ENCODE results near the gene FLT3LG. TPM values are rescaled to one million over a fixed set of nuclear protein-coding genes. Genes with fewer than 3 reads are reported as not detected.
A peak's percentile ranks its signal among the peaks of the same experiment; 100 is the strongest.

FLT3LG gene
- total RNA-seq, 1 donor from 2014 or later = 17.7 TPM

DNA sequence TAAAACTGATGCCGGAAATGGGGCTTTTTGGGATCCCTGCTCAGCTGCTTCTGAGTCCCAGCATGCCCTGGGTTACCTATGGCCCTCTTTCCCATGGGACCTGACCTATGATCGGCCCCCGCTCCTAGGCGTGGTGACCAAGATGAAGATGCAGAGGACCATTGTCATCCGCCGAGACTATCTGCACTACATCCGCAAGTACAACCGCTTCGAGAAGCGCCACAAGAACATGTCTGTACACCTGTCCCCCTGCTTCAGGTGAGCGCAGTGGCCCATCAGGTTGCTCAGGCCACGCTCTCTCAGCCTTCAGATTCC lies 23.7 kb downstream of the FLT3LG start:
- TF ChIP-seq, protein P1, sequence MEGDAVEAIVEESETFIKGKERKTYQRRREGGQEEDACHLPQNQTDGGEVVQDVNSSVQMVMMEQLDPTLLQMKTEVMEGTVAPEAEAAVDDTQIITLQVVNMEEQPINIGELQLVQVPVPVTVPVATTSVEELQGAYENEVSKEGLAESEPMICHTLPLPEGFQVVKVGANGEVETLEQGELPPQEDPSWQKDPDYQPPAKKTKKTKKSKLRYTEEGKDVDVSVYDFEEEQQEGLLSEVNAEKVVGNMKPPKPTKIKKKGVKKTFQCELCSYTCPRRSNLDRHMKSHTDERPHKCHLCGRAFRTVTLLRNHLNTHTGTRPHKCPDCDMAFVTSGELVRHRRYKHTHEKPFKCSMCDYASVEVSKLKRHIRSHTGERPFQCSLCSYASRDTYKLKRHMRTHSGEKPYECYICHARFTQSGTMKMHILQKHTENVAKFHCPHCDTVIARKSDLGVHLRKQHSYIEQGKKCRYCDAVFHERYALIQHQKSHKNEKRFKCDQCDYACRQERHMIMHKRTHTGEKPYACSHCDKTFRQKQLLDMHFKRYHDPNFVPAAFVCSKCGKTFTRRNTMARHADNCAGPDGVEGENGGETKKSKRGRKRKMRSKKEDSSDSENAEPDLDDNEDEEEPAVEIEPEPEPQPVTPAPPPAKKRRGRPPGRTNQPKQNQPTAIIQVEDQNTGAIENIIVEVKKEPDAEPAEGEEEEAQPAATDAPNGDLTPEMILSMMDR (IDR thresholded peaks at IDR 0.05) = no peak
- ATAC-seq (ENCODE audit: low read depth) (no peak), DNase-seq (no peak)
- ChIA-PET CTCF (interaction anchor here (1.0 kb wide), 1 partner anchor 24 kb away, joined by 3 read pairs; the partner anchor contains the start of gene FLT3LG), POLR2A (interaction anchor here (0.6 to 7.8 kb wide), 3 partner anchors 24 to 224 kb away, joined by 3 to 77 read pairs (median 13); partner anchors contain the start of genes ALDH16A1 and PIH1D1)
- no peaks in the 10 kb centered on the region for H3K27me3 Mint-ChIP-seq
- H3K4me3 Mint-ChIP-seq = peak overlapping the region; percentile 93
- no peaks in the 10 kb centered on the region for H3K9me3 Mint-ChIP-seq
- peak overlapping the region; percentile 97 for H3K27ac Mint-ChIP-seq
- peaks cover 55% of the 10 kb centered on the region for H3K36me3 Mint-ChIP-seq (ENCODE audit: low read depth)
- H3K4me1 Mint-ChIP-seq = peaks cover 68% of the 10 kb centered on the region
- intact Hi-C loops (cut with micrococcal nuclease) = loop anchor here (2.0 to 10.0 kb wide), 5 partner anchors 35 to 1135 kb away; partner anchors contain the start of genes FUZ, PPP1R15A, PRR12 and SYNGR4

DNA sequence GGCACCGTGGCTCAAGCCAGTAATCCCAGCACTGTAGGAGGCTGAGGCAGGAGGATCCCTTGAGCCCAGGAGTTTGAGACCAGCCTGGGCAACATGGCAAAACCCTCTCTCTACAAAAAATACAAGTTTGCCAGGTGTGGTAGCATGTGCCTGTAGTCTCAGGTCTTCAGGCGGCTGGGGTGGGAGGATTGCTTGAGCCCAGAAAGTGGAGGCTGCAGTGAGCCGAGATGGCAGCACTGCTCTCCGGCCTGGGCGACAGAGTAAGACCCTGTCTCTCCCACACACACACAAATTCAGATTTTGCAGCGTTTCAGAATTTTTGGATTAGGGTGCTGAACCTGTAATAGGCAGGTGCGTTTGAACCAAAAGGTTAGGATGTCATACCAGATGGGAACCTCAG lies 24.5 kb downstream of the FLT3LG start:
- H3K4me1 Mint-ChIP-seq = peaks cover 70% of the 10 kb centered on the region
- intact Hi-C loops (cut with micrococcal nuclease) = loop anchor here (5.0 to 10.0 kb wide), 4 partner anchors 34 to 1136 kb away; partner anchors contain the start of genes PPP1R15A, PRR12, SYNGR4 and TMEM143
- ChIA-PET CTCF (interaction anchor here (1.0 kb wide), 1 partner anchor 25 kb away, joined by 3 read pairs; the partner anchor contains the start of gene FLT3LG), POLR2A (interaction anchor here (1.0 kb wide), 1 partner anchor 13 kb away, joined by 3 read pairs; no protein-coding TSS in a partner anchor)
- no peak for DNase-seq
- TF ChIP-seq, protein P1 (IDR thresholded peaks at IDR 0.05) = no peak
- H3K36me3 Mint-ChIP-seq (ENCODE audit: low read depth) = peaks cover 48% of the 10 kb centered on the region
- H3K27ac Mint-ChIP-seq = peak overlapping the region; percentile 96
- no peaks in the 10 kb centered on the region for H3K9me3 Mint-ChIP-seq
- H3K4me3 Mint-ChIP-seq = peak overlapping the region; percentile 93
- no peaks in the 10 kb centered on the region for H3K27me3 Mint-ChIP-seq
- ATAC-seq (ENCODE audit: low read depth) = no peak

DNA sequence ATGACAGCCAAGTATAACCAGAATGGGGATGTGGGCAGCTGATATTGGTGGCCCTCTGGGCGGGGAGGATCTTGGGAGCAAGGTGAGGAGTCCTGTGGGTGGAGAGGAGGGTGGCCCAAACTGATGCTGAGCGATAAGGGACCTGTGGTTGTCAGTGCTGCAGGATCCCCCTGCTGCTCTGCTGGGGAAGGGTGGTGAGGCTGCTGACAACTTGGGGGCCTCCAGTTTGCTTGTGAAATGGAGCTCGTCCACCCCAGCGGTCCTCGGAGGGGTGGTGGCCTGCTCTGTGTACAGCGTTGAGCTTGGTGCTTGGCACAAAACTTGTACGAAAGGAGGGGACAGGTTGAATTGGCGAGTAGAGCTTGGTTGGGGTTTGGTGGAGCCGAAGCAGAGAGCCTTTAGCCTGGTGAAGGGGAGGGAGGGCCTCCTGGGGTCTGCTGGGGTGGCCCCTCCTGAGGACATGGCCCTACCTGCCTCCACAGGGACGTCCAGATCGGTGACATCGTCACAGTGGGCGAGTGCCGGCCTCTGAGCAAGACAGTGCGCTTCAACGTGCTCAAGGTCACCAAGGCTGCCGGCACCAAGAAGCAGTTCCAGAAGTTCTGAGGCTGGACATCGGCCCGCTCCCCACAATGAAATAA lies 25.1 kb downstream of the FLT3LG start:
- ChIA-PET POLR2A (interaction anchor here (0.5 to 1.0 kb wide), 3 partner anchors 12 to 958 kb away, joined by 3 read pairs; no protein-coding TSS in a partner anchor), CTCF (interaction anchor here (0.7 kb wide), 1 partner anchor 48 kb away, joined by 5 read pairs; no protein-coding TSS in a partner anchor)
- no peaks in the 10 kb centered on the region for H3K9me3 Mint-ChIP-seq
- H3K4me1 Mint-ChIP-seq = peaks cover 70% of the 10 kb centered on the region
- DNase-seq (no peak), ATAC-seq (ENCODE audit: low read depth) (no peak)
- TF ChIP-seq, protein P1 (IDR thresholded peaks at IDR 0.05) = no peak
- peak overlapping the region; percentile 93 for H3K4me3 Mint-ChIP-seq
- intact Hi-C loops (cut with micrococcal nuclease) = loop anchor here (5.0 to 10.0 kb wide), 4 partner anchors 33 to 1137 kb away; partner anchors contain the start of genes PPP1R15A, PRR12, SYNGR4 and TMEM143
- no peaks in the 10 kb centered on the region for H3K27me3 Mint-ChIP-seq
- peak overlapping the region; percentile 96 for H3K27ac Mint-ChIP-seq
- H3K36me3 Mint-ChIP-seq (ENCODE audit: low read depth) = peaks cover 46% of the 10 kb centered on the region

DNA sequence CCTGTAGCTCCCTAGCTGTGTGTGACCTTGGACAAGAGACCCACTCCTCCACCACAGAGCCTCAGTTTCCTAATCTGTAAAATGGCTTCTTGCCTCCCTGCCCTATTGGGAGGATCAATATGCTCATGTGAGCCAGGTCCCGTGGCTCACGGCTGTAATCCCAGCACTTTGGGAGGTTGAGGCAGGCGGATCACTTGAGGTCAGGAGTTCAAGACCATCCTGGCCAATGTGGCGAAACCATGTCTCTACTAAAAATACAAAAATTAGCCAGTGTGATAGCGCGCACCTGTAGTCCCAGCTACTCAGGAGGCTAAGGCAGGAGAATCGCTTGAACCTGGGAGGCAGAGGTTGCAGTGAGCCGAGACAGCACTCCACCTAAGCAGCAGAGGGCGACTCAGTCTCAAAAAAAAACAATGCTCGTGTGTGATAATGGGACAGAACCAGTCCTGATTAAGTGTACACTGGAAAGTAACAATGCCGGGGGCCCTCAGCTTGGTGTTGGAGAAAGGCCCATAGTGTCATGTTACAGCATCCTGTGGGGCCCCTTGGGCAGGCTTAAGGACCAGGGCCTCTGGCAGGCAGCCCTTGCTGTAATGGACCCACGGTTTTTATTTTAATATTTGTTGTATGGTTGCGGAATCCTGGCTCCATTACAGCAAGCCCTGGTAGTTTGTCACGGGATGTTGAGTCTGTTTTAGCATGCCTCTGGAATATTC lies 29.0 kb downstream of the FLT3LG start:
- intact Hi-C loops (cut with micrococcal nuclease) = no loop called here
- CTCF ChIA-PET = interaction anchor here (0.6 to 3.4 kb wide), 9 partner anchors 9 to 308 kb away, joined by 3 to 18 read pairs (median 3); no protein-coding TSS in a partner anchor
- no peak overlapping the region for H3K4me3 Mint-ChIP-seq
- H3K27me3 Mint-ChIP-seq = no peaks in the 10 kb centered on the region
- no peaks in the 10 kb centered on the region for H3K9me3 Mint-ChIP-seq
- TF ChIP-seq, protein P1 (IDR thresholded peaks at IDR 0.05) = no peak
- peaks cover 53% of the 10 kb centered on the region for H3K4me1 Mint-ChIP-seq
- H3K27ac Mint-ChIP-seq = peak overlapping the region; percentile 83
- DNase-seq = no peak
- POLR2A ChIA-PET = interaction anchor here (0.6 to 0.7 kb wide), 4 partner anchors 10 to 135 kb away, joined by 3 to 6 read pairs (median 4); partner anchors contain the start of gene FCGRT
- peaks cover 25% of the 10 kb centered on the region for H3K36me3 Mint-ChIP-seq (ENCODE audit: low read depth)
- no peak for ATAC-seq (ENCODE audit: low read depth)

All from activated B cell treated with CpG ODN at 0.5 μM for 24 hours (primary cell).